SK-N-SH (cell line): ENCODE data around the gene GYPE. TPM values are rescaled to one million over a fixed set of nuclear protein-coding genes. Genes with fewer than 3 reads are reported as not detected.

Source experiments
- CTCF ChIA-PET: fragments of 300-600, 350-600 bp; formaldehyde crosslinking; extraction: SDS; loops from one replicate; lab custom pipeline; 2021; lab: Yijun Ruan, JAX
- POLR2A ChIA-PET: fragments of 350-600 bp; sonication (Branson Sonifier 250); formaldehyde crosslinking; extraction: SDS; loops from one replicate; lab custom pipeline; 2020; ENCODE audit warnings: antibody characterized with exemption, inconsistent platforms; lab: Yijun Ruan, JAX
- DNase-seq: peaks from one replicate; pipeline ENCODE4 v3.0.0; 2012
- H2AFZ ChIP-seq: fragments of 200-600 bp; sonication (generic); 2 replicates; pipeline ENCODE4 v1.8.1; 2016; ENCODE audit warnings: antibody characterized with exemption, mild to moderate bottlenecking, low read depth
- H3F3A ChIP-seq: fragments of 200-600 bp; sonication (generic); replicated peaks from 2 replicates; pipeline ENCODE3; 2016; ENCODE audit warnings: antibody characterized with exemption, mild to moderate bottlenecking; ENCODE audit not compliant: insufficient read depth
- H3K27ac ChIP-seq, 2 experiments: fragments of 200-500 bp in 1 of 2; fragments of 200-600 bp in 1 of 2; sonication (Bioruptor generic) in 1 of 2; sonication (generic), shearing (Covaris generic) in 1 of 2; 2 replicates each; pipeline versions ENCODE4 v1.5.1 to v1.6.1; 2014 to 2016; ENCODE audit warnings: low read depth in 2 of 2, inconsistent platforms in 1 of 2, low read length in 1 of 2, mild to moderate bottlenecking in 1 of 2, mixed read lengths in 1 of 2
- H3K27me3 ChIP-seq: fragments of 200-600 bp; sonication (generic), shearing (Covaris generic); 2 replicates; pipeline ENCODE4 v1.6.1; 2016; ENCODE audit warnings: mixed run types; ENCODE audit not compliant: insufficient read depth
- H3K36me3 ChIP-seq, 2 experiments: fragments of 200-500 bp in 1 of 2; fragments of 200-600 bp in 1 of 2; sonication (Bioruptor generic) in 1 of 2; sonication (generic) in 1 of 2; replicated peaks in 1 of 2; 2 replicates each; pipeline versions ENCODE3 to v1.5.1; 2014 to 2016; ENCODE audit warnings: low read length in 1 of 2, mild to moderate bottlenecking in 1 of 2; ENCODE audit not compliant: insufficient read depth in 2 of 2, control insufficient read depth in 1 of 2
- H3K4me1 ChIP-seq, 2 experiments: fragments of 200-500 bp in 1 of 2; fragments of 200-600 bp in 1 of 2; sonication (Bioruptor generic) in 1 of 2; sonication (generic), shearing (Covaris generic) in 1 of 2; 2 replicates each; pipeline versions ENCODE4 v1.5.1 to v1.6.1; 2014 to 2016; ENCODE audit warnings: low read depth in 1 of 2, low read length in 1 of 2, mixed run types in 1 of 2; ENCODE audit not compliant: insufficient read depth in 2 of 2, control insufficient read depth in 1 of 2
- H3K4me2 ChIP-seq: fragments of 200-600 bp; sonication (generic), shearing (Covaris generic); 2 replicates; pipeline ENCODE4 v1.6.1; 2017; ENCODE audit warnings: mixed run types
- H3K4me3 ChIP-seq, 2 experiments: fragments of 200-500 bp in 1 of 2; fragments of 200-600 bp in 1 of 2; sonication (Bioruptor generic) in 1 of 2; sonication (generic), shearing (Covaris generic) in 1 of 2; 2 replicates each; pipeline versions ENCODE4 v1.5.1 to v1.8.1; 2014 to 2016; ENCODE audit warnings: low read depth in 2 of 2, inconsistent platforms in 1 of 2, low read length in 1 of 2, mild to moderate bottlenecking in 1 of 2, mixed read lengths in 1 of 2, moderate library complexity in 1 of 2
- H3K79me2 ChIP-seq: fragments of 200-600 bp; sonication (generic); 2 replicates; pipeline ENCODE4 v1.8.1; 2017; ENCODE audit warnings: mild to moderate bottlenecking; ENCODE audit not compliant: insufficient read depth
- H3K9ac ChIP-seq: fragments of 200-600 bp; sonication (generic); 2 replicates; pipeline ENCODE4 v1.6.1; 2017; ENCODE audit warnings: mixed run types
- H3K9me2 ChIP-seq: fragments of 200-600 bp; sonication (generic); 2 replicates; pipeline ENCODE4 v1.6.1; 2017; ENCODE audit warnings: mixed run types
- H3K9me3 ChIP-seq: fragments of 200-600 bp; sonication (generic); 2 replicates; pipeline ENCODE4 v1.6.1; 2017; ENCODE audit warnings: mixed run types, mild to moderate bottlenecking, moderate library complexity
- H4K20me1 ChIP-seq: fragments of 200-600 bp; sonication (generic); 2 replicates; pipeline ENCODE4 v1.6.1; 2017; ENCODE audit warnings: mild to moderate bottlenecking, mixed run types; ENCODE audit not compliant: insufficient read depth
- EZH2phosphoT487 ChIP-seq: fragments of 200-600 bp; sonication (generic); IDR thresholded peaks from 2 replicates; pipeline ENCODE4 v1.6.1; 2017; ENCODE audit warnings: low read depth, mixed run types, mild to moderate bottlenecking, antibody characterized with exemption, moderate library complexity, borderline replicate concordance
- FOSL2 ChIP-seq: IDR thresholded peaks from 2 replicates; pipeline ENCODE4 v1.4.0; 2012; ENCODE audit warnings: low read depth, mild to moderate bottlenecking, moderate library complexity, borderline replicate concordance
- FOXM1 ChIP-seq: IDR thresholded peaks from 2 replicates; pipeline ENCODE4 v1.4.0; 2012; ENCODE audit warnings: low read depth, mild to moderate bottlenecking
- GATA2 ChIP-seq: sonication (generic); formaldehyde crosslinking; IDR thresholded peaks from 2 replicates; pipeline ENCODE4 v1.5.0; 2020; ENCODE audit warnings: mild to moderate bottlenecking, missing genetic modification reagents
- JUND ChIP-seq: IDR thresholded peaks from 2 replicates; pipeline ENCODE4 v1.4.0; 2012
- MEF2A ChIP-seq: IDR thresholded peaks from 2 replicates; pipeline ENCODE4 v1.4.0; 2012; ENCODE audit warnings: low read depth, borderline replicate concordance
- MXI1 ChIP-seq: IDR thresholded peaks from 2 replicates; pipeline ENCODE4 v1.6.1; 2012; ENCODE audit warnings: mild to moderate bottlenecking, low read depth, low read length, improper control_type of control experiment
- NFIC ChIP-seq: IDR thresholded peaks from 2 replicates; pipeline ENCODE4 v1.4.0; 2012; ENCODE audit warnings: borderline replicate concordance
- REST ChIP-seq: IDR thresholded peaks from 2 replicates; pipeline ENCODE4 v1.6.1; 2012; ENCODE audit warnings: mild to moderate bottlenecking, low read depth, low read length, moderate library complexity
- RXRA ChIP-seq: IDR thresholded peaks from 2 replicates; pipeline ENCODE4 v1.4.0; 2012; ENCODE audit warnings: low read depth, mild to moderate bottlenecking, borderline replicate concordance
- SMC3 ChIP-seq: IDR thresholded peaks from 2 replicates; pipeline ENCODE4 v1.6.1; 2012; ENCODE audit warnings: low read depth, low read length, improper control_type of control experiment
- TAF1 ChIP-seq: IDR thresholded peaks from 2 replicates; pipeline ENCODE4 v1.6.1; 2012; ENCODE audit warnings: low read depth, mild to moderate bottlenecking, low read length, moderate library complexity, borderline replicate concordance
- TEAD4 ChIP-seq: IDR thresholded peaks from 2 replicates; pipeline ENCODE4 v1.4.0; 2012; ENCODE audit warnings: mild to moderate bottlenecking, borderline replicate concordance; ENCODE audit not compliant: insufficient read depth
- polyA plus RNA-seq, 3 experiments: library from polyadenylated mRNA; depleted of rRNA; stranded (reverse); fragments of >200 nt; gene quantifications; 2 replicates each; pipeline ENCODE4 v1.2.3, GENCODE V29; 2012
- TF ChIP-seq, protein P1 (sequence below): IDR thresholded peaks from 2 replicates; pipeline ENCODE4 v1.4.0; 2012; ENCODE audit warnings: low read depth
- TF ChIP-seq, protein P2 (sequence below): fragments of 150-350 bp; IDR thresholded peaks from 2 replicates; pipeline ENCODE4 v1.6.1; 2016; ENCODE audit warnings: mild to moderate bottlenecking, low read depth, low read length

GYPE gene
- polyA plus RNA-seq, 1 of the 3 experiments (the other 2 are of a cell fraction), result 0.74 TPM

GRCh38 chr4:143883529-143883928 lies 21.8 kb downstream of the GYPE start:
- POLR2A ChIA-PET, result no interaction called here
- Histone ChIP-seq H3K4me1 (no peaks in the 10 kb centered on the region), H3F3A (no peaks in the 10 kb centered on the region), H3K9me3 (no peaks in the 10 kb centered on the region), H4K20me1 (no peaks in the 10 kb centered on the region), H3K79me2 (no peaks in the 10 kb centered on the region), H3K9me2 (no peaks in the 10 kb centered on the region), H3K4me2 (no peak overlapping the region), H3K36me3 (no peaks in the 10 kb centered on the region), H3K4me3 (no peak overlapping the region), H3K27me3 (no peaks in the 10 kb centered on the region), H2AFZ (no peak overlapping the region), H3K9ac (no peak overlapping the region), H3K27ac (no peak overlapping the region)
- no peak for TF ChIP-seq MXI1
- TF ChIP-seq GATA2 (CRISPR knock-in tag), result no peak
- no peak for TF ChIP-seq NFIC
- TF ChIP-seq FOSL2, result no peak
- TF ChIP-seq RXRA, result no peak
- TF ChIP-seq TAF1, result no peak
- TF ChIP-seq MEF2A, result no peak
- TF ChIP-seq FOXM1, result no peak
- TF ChIP-seq EZH2phosphoT487, result no peak
- TF ChIP-seq JUND, result no peak
- no peak for TF ChIP-seq REST
- TF ChIP-seq TEAD4, result no peak
- TF ChIP-seq SMC3, result no peak
- TF ChIP-seq, protein P1, sequence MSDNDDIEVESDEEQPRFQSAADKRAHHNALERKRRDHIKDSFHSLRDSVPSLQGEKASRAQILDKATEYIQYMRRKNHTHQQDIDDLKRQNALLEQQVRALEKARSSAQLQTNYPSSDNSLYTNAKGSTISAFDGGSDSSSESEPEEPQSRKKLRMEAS, result no peak
- TF ChIP-seq, protein P2, sequence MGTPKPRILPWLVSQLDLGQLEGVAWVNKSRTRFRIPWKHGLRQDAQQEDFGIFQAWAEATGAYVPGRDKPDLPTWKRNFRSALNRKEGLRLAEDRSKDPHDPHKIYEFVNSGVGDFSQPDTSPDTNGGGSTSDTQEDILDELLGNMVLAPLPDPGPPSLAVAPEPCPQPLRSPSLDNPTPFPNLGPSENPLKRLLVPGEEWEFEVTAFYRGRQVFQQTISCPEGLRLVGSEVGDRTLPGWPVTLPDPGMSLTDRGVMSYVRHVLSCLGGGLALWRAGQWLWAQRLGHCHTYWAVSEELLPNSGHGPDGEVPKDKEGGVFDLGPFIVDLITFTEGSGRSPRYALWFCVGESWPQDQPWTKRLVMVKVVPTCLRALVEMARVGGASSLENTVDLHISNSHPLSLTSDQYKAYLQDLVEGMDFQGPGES, result no peak
- no peak for DNase-seq
- CTCF ChIA-PET, result no interaction called here
